Neural crest cell (in vitro differentiated cells): ENCODE results near the gene ZNF785. TPM values are rescaled to one million over a fixed set of nuclear protein-coding genes. Genes with fewer than 3 reads are reported as not detected.

Experiments
- DNase-seq: peaks from one replicate; pipeline ENCODE4 v3.0.0; 2021; ENCODE audit warnings: low read depth, mixed read lengths, low spot score
- H3K27ac Mint-ChIP-seq: one replicate; pipeline ENCODE4 v1.8.0; 2021; ENCODE audit warnings: mild to moderate bottlenecking, mixed read lengths; ENCODE audit not compliant: unreplicated experiment
- H3K27me3 Mint-ChIP-seq: 2 replicates; pipeline ENCODE4 v1.8.0; 2021; ENCODE audit warnings: low read depth, mild to moderate bottlenecking, mixed read lengths
- H3K36me3 Mint-ChIP-seq: 2 replicates; pipeline ENCODE4 v1.8.0; 2021; ENCODE audit warnings: low read depth, mild to moderate bottlenecking, mixed read lengths
- H3K4me1 Mint-ChIP-seq: 2 replicates; pipeline ENCODE4 v1.8.0; 2021; ENCODE audit warnings: mixed read lengths
- H3K4me3 Mint-ChIP-seq: one replicate; pipeline ENCODE4 v1.8.0; 2021; ENCODE audit warnings: mild to moderate bottlenecking, mixed read lengths
- H3K9me3 Mint-ChIP-seq: 2 replicates; pipeline ENCODE4 v1.8.0; 2021; ENCODE audit warnings: mixed read lengths
- total RNA-seq: library from RNA; stranded (reverse); gene quantifications from 2 replicates; pipeline ENCODE4 v1.2.1, GENCODE V29; 2021
- TF ChIP-seq, protein P1 (sequence below): fragments of 200-600 bp; sonication (generic); conservative IDR thresholded peaks from 2 replicates; pipeline ENCODE4 v1.5.0; 2021; ENCODE audit warnings: antibody characterized with exemption, mild to moderate bottlenecking

The ZNF785 gene
- total RNA-seq, 1 donor from 2014 or later: 38.3 TPM

GRCh38 chr16:30532285-30533145 lies 53.0 kb downstream of the ZNF785 start:
- Mint-ChIP-seq H3K27ac (no peak overlapping the region), H3K9me3 (no peaks in the 10 kb centered on the region), H3K4me3 (peak overlapping the region; percentile 87), H3K27me3 (no peaks in the 10 kb centered on the region), H3K4me1 (peaks cover 33% of the 10 kb centered on the region), H3K36me3 (peaks cover 2% of the 10 kb centered on the region)
- TF ChIP-seq, protein P1, sequence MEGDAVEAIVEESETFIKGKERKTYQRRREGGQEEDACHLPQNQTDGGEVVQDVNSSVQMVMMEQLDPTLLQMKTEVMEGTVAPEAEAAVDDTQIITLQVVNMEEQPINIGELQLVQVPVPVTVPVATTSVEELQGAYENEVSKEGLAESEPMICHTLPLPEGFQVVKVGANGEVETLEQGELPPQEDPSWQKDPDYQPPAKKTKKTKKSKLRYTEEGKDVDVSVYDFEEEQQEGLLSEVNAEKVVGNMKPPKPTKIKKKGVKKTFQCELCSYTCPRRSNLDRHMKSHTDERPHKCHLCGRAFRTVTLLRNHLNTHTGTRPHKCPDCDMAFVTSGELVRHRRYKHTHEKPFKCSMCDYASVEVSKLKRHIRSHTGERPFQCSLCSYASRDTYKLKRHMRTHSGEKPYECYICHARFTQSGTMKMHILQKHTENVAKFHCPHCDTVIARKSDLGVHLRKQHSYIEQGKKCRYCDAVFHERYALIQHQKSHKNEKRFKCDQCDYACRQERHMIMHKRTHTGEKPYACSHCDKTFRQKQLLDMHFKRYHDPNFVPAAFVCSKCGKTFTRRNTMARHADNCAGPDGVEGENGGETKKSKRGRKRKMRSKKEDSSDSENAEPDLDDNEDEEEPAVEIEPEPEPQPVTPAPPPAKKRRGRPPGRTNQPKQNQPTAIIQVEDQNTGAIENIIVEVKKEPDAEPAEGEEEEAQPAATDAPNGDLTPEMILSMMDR: no peak
- DNase-seq: no peak

Other genes with a start within 250 kb of the ZNF785 start
- gene CD2BP2, start 230.4 kb downstream of the ZNF785 start, total RNA-seq: 74.8 and 85.2 TPM in 2 replicates
- gene TBC1D10B, start 215.2 kb downstream of the ZNF785 start, total RNA-seq: 39.7 and 45.6 TPM in 2 replicates
- not detected in 2 replicates for gene MYL11, start 210.9 kb downstream of the ZNF785 start, total RNA-seq
- 2.3 and 2.9 TPM in 2 replicates for gene SEPTIN1, start 203.1 kb downstream of the ZNF785 start, total RNA-seq
- gene ZNF48, start 190.3 kb downstream of the ZNF785 start, total RNA-seq: 59.9 and 60.9 TPM in 2 replicates
- 17.5 and 18.9 TPM in 2 replicates for gene ZNF771, start 178.1 kb downstream of the ZNF785 start, total RNA-seq
- gene DCTPP1, start 155.7 kb downstream of the ZNF785 start, total RNA-seq: 91.6 and 94.3 TPM in 2 replicates
- gene SEPHS2, start 139.8 kb downstream of the ZNF785 start, total RNA-seq: 29.6 and 30.5 TPM in 2 replicates
- not detected in 2 replicates for gene ITGAL, start 113.0 kb downstream of the ZNF785 start, total RNA-seq
- gene ZNF768, start 59.1 kb downstream of the ZNF785 start, total RNA-seq: 64.0 and 68.5 TPM in 2 replicates
- gene ZNF747, start 50.8 kb downstream of the ZNF785 start, total RNA-seq: 10.5 and 11.3 TPM in 2 replicates
- gene ZNF764, start 27.3 kb downstream of the ZNF785 start, total RNA-seq: 20.7 and 22.3 TPM in 2 replicates
- gene ZNF688, start 14.0 kb downstream of the ZNF785 start, total RNA-seq: 13.4 and 14.3 TPM in 2 replicates
- 23.0 and 23.2 TPM in 2 replicates for gene ZNF689, start 24.7 kb upstream of the ZNF785 start, total RNA-seq
- 62.8 and 67.0 TPM in 2 replicates for gene PRR14, start 65.3 kb upstream of the ZNF785 start, total RNA-seq
- gene FBRS, start 72.7 kb upstream of the ZNF785 start, total RNA-seq: 63.6 and 67.1 TPM in 2 replicates
- gene SRCAP, start 113.5 kb upstream of the ZNF785 start, total RNA-seq: 94.5 and 100.0 TPM in 2 replicates
- gene PHKG2, start 162.7 kb upstream of the ZNF785 start, total RNA-seq: 39.2 and 40.8 TPM in 2 replicates
- 14.4 and 18.5 TPM in 2 replicates for gene CFAP119, start 176.4 kb upstream of the ZNF785 start, total RNA-seq
- 154 and 157 TPM in 2 replicates for gene RNF40, start 176.6 kb upstream of the ZNF785 start, total RNA-seq
- 41.0 and 41.4 TPM in 2 replicates for gene ZNF629, start 201.5 kb upstream of the ZNF785 start, total RNA-seq